ENCODE results near the gene NFATC4. TPM values are rescaled to one million over a fixed set of nuclear protein-coding genes. Genes with fewer than 3 reads are reported as not detected.

Gene NFATC4
- total and polyA plus RNA-seq, 10 of the 15 experiments (the other 5 are each of a cell fraction or from before 2014, with no cell fraction given), result 0.97 to 14.3 (median 4.9) TPM

- FAIRE-seq (no peak), DNase-seq (ENCODE audit: low read depth, low spot score) (no peak), ATAC-seq (no peak)
- H3K9me3 ChIP-seq (replicated peaks; ENCODE audit: control insufficient read depth, insufficient read depth, low read length), result no peaks in the 10 kb centered on the region
- 17% methylated on average over 7 of the region's 7 CpGs for WGBS (ENCODE audit: insufficient coverage, insufficient replicate concordance, low lambda C conversion rate, missing lambda C conversion rate)
- no peak overlapping the region for H3K4me2 ChIP-seq (ENCODE audit: control insufficient read depth, insufficient read depth)
- ChIA-PET SMC1A (ENCODE audit: uncharacterized antibody, unreplicated experiment) (interaction anchor here (0.5 to 1.3 kb wide), 3 partner anchors 10 to 266 kb away, joined by 3 to 4 read pairs (median 3); no protein-coding TSS in a partner anchor), CTCF (interaction anchor here (0.9 to 2.8 kb wide), 5 partner anchors 8 to 52 kb away, joined by 3 to 13 read pairs (median 4); no protein-coding TSS in a partner anchor), POLR2A (interaction anchor here (1.1 kb wide), 1 partner anchor 13 kb away, joined by 4 read pairs; no protein-coding TSS in a partner anchor), RAD21 (ENCODE audit: unreplicated experiment) (interaction anchor here (1.0 to 1.3 kb wide), 5 partner anchors 9 to 52 kb away, joined by 3 to 5 read pairs (median 3); partner anchors contain the start of genes CBLN3 and KHNYN)
- no peaks in the 10 kb centered on the region for H3K4me1 ChIP-seq (ENCODE audit: control insufficient read depth, insufficient read depth, low read length)
- intact Hi-C loops (cut with micrococcal nuclease; ENCODE audit: unreplicated experiment) (no loop called here), in situ Hi-C loops (cut with MboI) (no loop called here)
- no peak overlapping the region for H3K27ac ChIP-seq (ENCODE audit: control insufficient read depth, insufficient read depth)
- BruUV-seq (replicated peaks), result no TSS peak
- TF ChIP-seq MAX (IDR thresholded peaks at IDR 0.05; ENCODE audit: low read depth, low read length), result no peak
- TF ChIP-seq MEF2A (IDR thresholded peaks at IDR 0.05; ENCODE audit: insufficient read depth, low read depth, low read length), result no peak
- no peak for TF ChIP-seq HCFC1 (IDR thresholded peaks at IDR 0.05; ENCODE audit: low read length)
- TF ChIP-seq NFYA (IDR thresholded peaks at IDR 0.05; ENCODE audit: borderline replicate concordance, low read depth, low read length), result no peak
- TF ChIP-seq SMC3 (IDR thresholded peaks at IDR 0.05; ENCODE audit: borderline replicate concordance, low read length), result no peak
- TF ChIP-seq RELB (IDR thresholded peaks at IDR 0.05; ENCODE audit: low read depth), result no peak
- no peak for TF ChIP-seq ZBTB11 (CRISPR knock-in tag; IDR thresholded peaks at IDR 0.05)
- TF ChIP-seq LARP7 (IDR thresholded peaks at IDR 0.05), result no peak
- TF ChIP-seq GATAD2B (conservative IDR thresholded peaks at IDR 0.05; ENCODE audit: low read depth), result no peak
- TF ChIP-seq RUNX3 (IDR thresholded peaks at IDR 0.05; ENCODE audit: low read length), result no peak
- no peak for TF ChIP-seq IRF3 (IDR thresholded peaks at IDR 0.05)
- TF ChIP-seq TCF12 (IDR thresholded peaks at IDR 0.05; ENCODE audit: low read depth, low read length), result no peak
- no peaks in the 10 kb centered on the region for H3K79me2 ChIP-seq (ENCODE audit: control insufficient read depth, insufficient read depth, low read length)
- no peaks in the 10 kb centered on the region for H3K27me3 ChIP-seq (replicated peaks in 1 of 2; ENCODE audit: control insufficient read depth in 2 of 2, insufficient read depth in 2 of 2, low read length in 1 of 2)
- no peak overlapping the region for H3K9ac ChIP-seq (ENCODE audit: control insufficient read depth, insufficient read depth, low read length)
- no peak overlapping the region for H2AFZ ChIP-seq (ENCODE audit: control insufficient read depth, low read depth, low read length)
- H3K36me3 ChIP-seq (ENCODE audit: control insufficient read depth in 2 of 2, insufficient read depth in 2 of 2, low read length in 1 of 2), result no peaks in the 10 kb centered on the region
- H3K4me3 ChIP-seq, result no peak overlapping the region
- no peaks in the 10 kb centered on the region for H4K20me1 ChIP-seq (ENCODE audit: control insufficient read depth, insufficient read depth)
These were observed 11.3 kb downstream of the NFATC4 start for GRCh38 chr14:24378981-24379906.
